ENCODE results near the gene CAMK1D. TPM values are rescaled to one million over a fixed set of nuclear protein-coding genes. Genes with fewer than 3 reads are reported as not detected.

The CAMK1D gene
- total and polyA plus RNA-seq, 2 donors (not counting 3 experiments of a cell fraction or from before 2014, with no cell fraction given): 0.37 to 4.2 TPM

DNA sequence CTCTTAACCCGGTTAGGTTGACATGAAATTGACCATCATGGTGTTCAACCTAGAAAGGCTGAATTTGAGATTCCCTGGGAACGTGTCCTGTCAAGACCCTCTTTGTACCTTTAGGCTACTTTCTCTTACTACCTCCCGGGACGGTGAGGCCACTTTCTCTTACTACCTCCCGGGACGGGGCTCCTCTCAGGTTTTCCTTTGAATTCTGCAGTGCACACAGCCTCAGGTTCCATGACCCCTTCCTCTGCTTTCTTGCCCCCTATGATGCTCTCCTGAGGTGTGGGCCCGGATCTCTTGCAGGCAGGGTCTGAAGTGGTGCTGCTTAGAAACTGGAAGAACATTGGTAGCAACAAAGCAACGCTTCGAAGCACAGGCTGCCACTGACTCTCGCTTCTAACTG is 155.3 kb downstream of the CAMK1D start:
- TF ChIP-seq FOS (IDR thresholded peaks at IDR 0.05; ENCODE audit: borderline replicate concordance, insufficient read depth, low read length) (no peak), GATA2 (IDR thresholded peaks at IDR 0.05; ENCODE audit: insufficient read depth, insufficient read length, low read depth, low read length) (no peak), EZH2 (IDR thresholded peaks at IDR 0.05; ENCODE audit: borderline replicate concordance, low read depth, low read length, severe bottlenecking) (no peak), JUN (IDR thresholded peaks at IDR 0.05; ENCODE audit: borderline replicate concordance, insufficient read depth, insufficient read length, low read depth) (no peak), POLR2AphosphoS5 (IDR thresholded peaks at IDR 0.05; ENCODE audit: insufficient read depth, low read depth, low read length) (no peak), MYC (IDR thresholded peaks at IDR 0.05; ENCODE audit: low read depth, low read length) (no peak), POLR2A (IDR thresholded peaks at IDR 0.05; ENCODE audit: low read depth, low read length) (no peak)
- TF ChIP-seq, protein P1, sequence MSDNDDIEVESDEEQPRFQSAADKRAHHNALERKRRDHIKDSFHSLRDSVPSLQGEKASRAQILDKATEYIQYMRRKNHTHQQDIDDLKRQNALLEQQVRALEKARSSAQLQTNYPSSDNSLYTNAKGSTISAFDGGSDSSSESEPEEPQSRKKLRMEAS (IDR thresholded peaks at IDR 0.05; ENCODE audit: insufficient read depth, insufficient read length): no peak
- TF ChIP-seq, protein P2, sequence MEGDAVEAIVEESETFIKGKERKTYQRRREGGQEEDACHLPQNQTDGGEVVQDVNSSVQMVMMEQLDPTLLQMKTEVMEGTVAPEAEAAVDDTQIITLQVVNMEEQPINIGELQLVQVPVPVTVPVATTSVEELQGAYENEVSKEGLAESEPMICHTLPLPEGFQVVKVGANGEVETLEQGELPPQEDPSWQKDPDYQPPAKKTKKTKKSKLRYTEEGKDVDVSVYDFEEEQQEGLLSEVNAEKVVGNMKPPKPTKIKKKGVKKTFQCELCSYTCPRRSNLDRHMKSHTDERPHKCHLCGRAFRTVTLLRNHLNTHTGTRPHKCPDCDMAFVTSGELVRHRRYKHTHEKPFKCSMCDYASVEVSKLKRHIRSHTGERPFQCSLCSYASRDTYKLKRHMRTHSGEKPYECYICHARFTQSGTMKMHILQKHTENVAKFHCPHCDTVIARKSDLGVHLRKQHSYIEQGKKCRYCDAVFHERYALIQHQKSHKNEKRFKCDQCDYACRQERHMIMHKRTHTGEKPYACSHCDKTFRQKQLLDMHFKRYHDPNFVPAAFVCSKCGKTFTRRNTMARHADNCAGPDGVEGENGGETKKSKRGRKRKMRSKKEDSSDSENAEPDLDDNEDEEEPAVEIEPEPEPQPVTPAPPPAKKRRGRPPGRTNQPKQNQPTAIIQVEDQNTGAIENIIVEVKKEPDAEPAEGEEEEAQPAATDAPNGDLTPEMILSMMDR (IDR thresholded peaks at IDR 0.05; ENCODE audit: extremely low read depth in 1 of 2, insufficient read depth in 1 of 2, low read depth in 1 of 2, low read length in 2 of 2): no peak
- DNase-seq (ENCODE audit: low read depth, low spot score): no peak
- Histone ChIP-seq H3K36me3 (ENCODE audit: control insufficient read depth in 2 of 2, extremely low read depth in 1 of 2, insufficient read depth in 2 of 2, low read length in 2 of 2) (no peaks in the 10 kb centered on the region), H2AFZ (ENCODE audit: low read depth, low read length) (no peak overlapping the region), H3K9me3 (replicated peaks; ENCODE audit: control insufficient read depth, insufficient read depth, low read length) (no peaks in the 10 kb centered on the region), H3K27ac (ENCODE audit: insufficient read depth, low read depth, low read length) (no peak overlapping the region), H3K4me2 (ENCODE audit: insufficient read depth, low read length) (no peak overlapping the region), H4K20me1 (replicated peaks; ENCODE audit: control insufficient read depth, extremely low read depth, insufficient read depth, low read length) (no peaks in the 10 kb centered on the region), H3K79me2 (ENCODE audit: control insufficient read depth, insufficient read depth, low read length) (no peaks in the 10 kb centered on the region), H3K4me3 (replicated peaks in 1 of 3; ENCODE audit: insufficient read depth in 1 of 3, low read depth in 1 of 3, low read length in 3 of 3) (no peak overlapping the region), H3K9ac (replicated peaks; ENCODE audit: extremely low read depth, insufficient read depth, low read length) (no peak overlapping the region), H3K27me3 (ENCODE audit: control insufficient read depth in 2 of 2, insufficient read depth in 2 of 2, low read length in 2 of 2) (no peaks in the 10 kb centered on the region), H3K9me1 (replicated peaks; ENCODE audit: control insufficient read depth, extremely low read depth, insufficient read depth, low read length) (no peaks in the 10 kb centered on the region), H3K4me1 (ENCODE audit: control insufficient read depth, extremely low read depth, insufficient read depth, low read length) (no peaks in the 10 kb centered on the region)
- CTCF ChIA-PET: no interaction called here
- no TSS peak for BruUV-seq (replicated peaks)
- FAIRE-seq: no peak
- dilution Hi-C loops (cut with MboI; ENCODE audit: extremely low pct_ligation_motif_present, low sequenced_read_pairs): no loop called here
- intact Hi-C loops (cut with micrococcal nuclease): no loop called here
- POLR2A ChIA-PET: no interaction called here

All from endothelial cell of umbilical vein (primary cell).